Measurements from ENCODE around the gene HBS1L. TPM values are rescaled to one million over a fixed set of nuclear protein-coding genes. Genes with fewer than 3 reads are reported as not detected.

HBS1L gene
- total RNA-seq, 1 donor from 2014 or later = 41.7 TPM

GRCh38 chr6:135022050-135022697, 32.4 kb downstream of the HBS1L start:
- no peak overlapping the region for H3K4me3 ChIP-seq
- no peaks in the 10 kb centered on the region for H3K36me3 ChIP-seq
- no peaks in the 10 kb centered on the region for H3K9me3 ChIP-seq
- intact Hi-C loops (cut with DNase I) = no loop called here
- no peak for DNase-seq (ENCODE audit: extremely low spot score in 2 of 2)
- H3K27me3 ChIP-seq = no peaks in the 10 kb centered on the region
- TF ChIP-seq POLR2AphosphoS5 (IDR thresholded peaks at IDR 0.05; ENCODE audit: insufficient read depth in 1 of 2, low read depth in 1 of 2) (no peak), POLR2A (IDR thresholded peaks at IDR 0.05) (no peak)
- TF ChIP-seq, protein P1, sequence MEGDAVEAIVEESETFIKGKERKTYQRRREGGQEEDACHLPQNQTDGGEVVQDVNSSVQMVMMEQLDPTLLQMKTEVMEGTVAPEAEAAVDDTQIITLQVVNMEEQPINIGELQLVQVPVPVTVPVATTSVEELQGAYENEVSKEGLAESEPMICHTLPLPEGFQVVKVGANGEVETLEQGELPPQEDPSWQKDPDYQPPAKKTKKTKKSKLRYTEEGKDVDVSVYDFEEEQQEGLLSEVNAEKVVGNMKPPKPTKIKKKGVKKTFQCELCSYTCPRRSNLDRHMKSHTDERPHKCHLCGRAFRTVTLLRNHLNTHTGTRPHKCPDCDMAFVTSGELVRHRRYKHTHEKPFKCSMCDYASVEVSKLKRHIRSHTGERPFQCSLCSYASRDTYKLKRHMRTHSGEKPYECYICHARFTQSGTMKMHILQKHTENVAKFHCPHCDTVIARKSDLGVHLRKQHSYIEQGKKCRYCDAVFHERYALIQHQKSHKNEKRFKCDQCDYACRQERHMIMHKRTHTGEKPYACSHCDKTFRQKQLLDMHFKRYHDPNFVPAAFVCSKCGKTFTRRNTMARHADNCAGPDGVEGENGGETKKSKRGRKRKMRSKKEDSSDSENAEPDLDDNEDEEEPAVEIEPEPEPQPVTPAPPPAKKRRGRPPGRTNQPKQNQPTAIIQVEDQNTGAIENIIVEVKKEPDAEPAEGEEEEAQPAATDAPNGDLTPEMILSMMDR (IDR thresholded peaks at IDR 0.05) = no peak
- no peak overlapping the region for H3K27ac ChIP-seq
- no peaks in the 10 kb centered on the region for H3K4me1 ChIP-seq

DNA sequence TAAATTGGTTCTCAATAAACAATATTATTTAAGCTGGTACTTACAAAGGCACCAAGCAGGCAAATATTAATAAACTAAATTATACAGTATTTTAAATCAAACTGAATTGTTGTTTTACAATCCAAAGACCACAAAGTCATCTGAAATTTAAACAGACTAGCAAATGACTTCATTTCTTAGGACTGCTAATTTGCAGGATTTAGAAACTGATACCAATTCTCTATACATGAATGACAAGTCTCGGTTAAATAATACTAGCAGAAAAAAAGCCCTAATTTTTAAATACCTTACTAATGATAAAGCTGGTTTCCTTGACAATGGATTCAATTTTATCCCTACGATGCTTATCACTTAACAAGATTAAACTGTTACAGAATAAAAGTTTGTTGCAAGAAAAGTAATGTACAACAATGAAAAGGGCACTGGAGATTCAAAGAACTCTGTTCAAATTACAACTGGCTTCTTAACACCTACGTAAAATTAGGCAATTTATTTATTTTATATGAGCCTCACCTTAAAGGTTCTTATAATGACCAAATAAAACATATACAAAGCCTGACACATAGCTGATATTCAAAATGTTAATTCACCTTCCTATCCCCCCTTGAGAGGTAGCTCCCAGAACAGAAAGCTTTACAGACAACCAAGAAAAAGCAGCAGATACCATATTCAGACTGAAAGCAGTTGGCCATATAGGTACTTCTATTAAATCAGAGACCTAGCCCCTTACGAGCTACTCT, 33.1 kb downstream of the HBS1L start:
- H3K27ac ChIP-seq = no peak overlapping the region
- H3K9me3 ChIP-seq = no peaks in the 10 kb centered on the region
- H3K4me3 ChIP-seq = no peak overlapping the region
- TF ChIP-seq POLR2AphosphoS5 (IDR thresholded peaks at IDR 0.05; ENCODE audit: insufficient read depth in 1 of 2, low read depth in 1 of 2) (no peak), POLR2A (IDR thresholded peaks at IDR 0.05) (no peak)
- TF ChIP-seq, protein P1 (IDR thresholded peaks at IDR 0.05) = no peak
- H3K4me1 ChIP-seq = no peaks in the 10 kb centered on the region
- intact Hi-C loops (cut with DNase I) = no loop called here
- no peaks in the 10 kb centered on the region for H3K27me3 ChIP-seq
- H3K36me3 ChIP-seq = no peaks in the 10 kb centered on the region
- DNase-seq (ENCODE audit: extremely low spot score in 2 of 2) = no peak

- no peak overlapping the region for H3K4me3 ChIP-seq
- H3K27ac ChIP-seq = no peak overlapping the region
- H3K4me1 ChIP-seq = no peaks in the 10 kb centered on the region
- H3K9me3 ChIP-seq = no peaks in the 10 kb centered on the region
- no peaks in the 10 kb centered on the region for H3K36me3 ChIP-seq
- TF ChIP-seq POLR2AphosphoS5 (IDR thresholded peaks at IDR 0.05; ENCODE audit: insufficient read depth in 1 of 2, low read depth in 1 of 2) (no peak), POLR2A (IDR thresholded peaks at IDR 0.05) (no peak)
- TF ChIP-seq, protein P1 (IDR thresholded peaks at IDR 0.05) = no peak
- H3K27me3 ChIP-seq = no peaks in the 10 kb centered on the region
- no peak for DNase-seq (ENCODE audit: extremely low spot score in 2 of 2)
- intact Hi-C loops (cut with DNase I) = no loop called here
These were observed 35.7 kb downstream of the HBS1L start for GRCh38 chr6:135018941-135019340.

DNA sequence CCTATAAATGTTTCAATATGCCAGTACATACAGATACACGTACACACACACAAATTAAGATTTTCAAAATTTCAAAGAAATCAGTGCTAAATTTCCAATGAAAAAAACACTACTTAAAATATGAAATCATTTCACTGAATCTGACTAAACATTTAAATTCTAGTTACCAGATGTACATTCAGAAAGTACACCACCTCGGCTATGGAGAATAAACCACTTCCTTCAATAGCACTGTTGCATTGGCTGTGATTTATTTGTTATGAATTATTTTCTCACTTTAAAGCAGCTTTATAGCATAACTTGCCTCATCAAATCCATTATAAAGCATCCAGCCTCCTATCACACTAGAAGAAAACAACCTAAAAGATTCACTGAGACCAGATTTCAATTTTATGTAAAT, 36.6 kb downstream of the HBS1L start:
- intact Hi-C loops (cut with DNase I) = no loop called here
- Histone ChIP-seq H3K4me3 (no peak overlapping the region), H3K9me3 (no peaks in the 10 kb centered on the region), H3K27me3 (no peaks in the 10 kb centered on the region), H3K36me3 (no peaks in the 10 kb centered on the region), H3K27ac (no peak overlapping the region), H3K4me1 (no peaks in the 10 kb centered on the region)
- DNase-seq (ENCODE audit: extremely low spot score in 2 of 2) = no peak
- TF ChIP-seq POLR2A (IDR thresholded peaks at IDR 0.05) (no peak), POLR2AphosphoS5 (IDR thresholded peaks at IDR 0.05; ENCODE audit: insufficient read depth in 1 of 2, low read depth in 1 of 2) (no peak)
- TF ChIP-seq, protein P1 (IDR thresholded peaks at IDR 0.05) = no peak

GRCh38 chr6:135014353-135014832, 40.2 kb downstream of the HBS1L start:
- H3K27me3 ChIP-seq = no peaks in the 10 kb centered on the region
- no peaks in the 10 kb centered on the region for H3K36me3 ChIP-seq
- no peak overlapping the region for H3K27ac ChIP-seq
- TF ChIP-seq POLR2AphosphoS5 (IDR thresholded peaks at IDR 0.05; ENCODE audit: insufficient read depth in 1 of 2, low read depth in 1 of 2) (no peak), POLR2A (IDR thresholded peaks at IDR 0.05) (no peak)
- TF ChIP-seq, protein P1 (IDR thresholded peaks at IDR 0.05) = no peak
- no peak overlapping the region for H3K4me3 ChIP-seq
- DNase-seq (ENCODE audit: extremely low spot score in 2 of 2) = no peak
- H3K9me3 ChIP-seq = no peaks in the 10 kb centered on the region
- no peaks in the 10 kb centered on the region for H3K4me1 ChIP-seq
- intact Hi-C loops (cut with DNase I) = no loop called here
